Calu3 (cell line): ENCODE data around the gene EME2. TPM values are rescaled to one million over a fixed set of nuclear protein-coding genes. Genes with fewer than 3 reads are reported as not detected.

ENCODE experiments used
- BruUV-seq: library from RNA; stranded (reverse); fragments of 400-500 nt; replicated peaks from 2 replicates; lab custom pipeline; 2021; lab: Mats Ljungman, UMichigan
- CTCF ChIA-PET: fragments of 300-600 bp; sonication (Branson Sonifier 250); formaldehyde crosslinking; loops from one replicate; lab custom pipeline; 2022; ENCODE audit warnings: antibody characterized with exemption; lab: Charles Lee
- DNase-seq: peaks from one replicate; pipeline ENCODE4 v3.0.0; 2022
- H3K27ac Mint-ChIP-seq: one replicate; pipeline ENCODE4 v1.8.0; 2022; ENCODE audit warnings: mixed read lengths; ENCODE audit not compliant: unreplicated experiment
- H3K27me3 Mint-ChIP-seq: one replicate; pipeline ENCODE4 v1.8.0; 2022; ENCODE audit warnings: mixed read lengths; ENCODE audit not compliant: unreplicated experiment
- H3K36me3 Mint-ChIP-seq: one replicate; pipeline ENCODE4 v1.8.0; 2022; ENCODE audit warnings: mild to moderate bottlenecking, moderate library complexity, mixed read lengths; ENCODE audit not compliant: insufficient read depth, unreplicated experiment
- H3K4me1 Mint-ChIP-seq: one replicate; pipeline ENCODE4 v1.8.0; 2022; ENCODE audit warnings: mild to moderate bottlenecking, low read depth, mixed read lengths; ENCODE audit not compliant: unreplicated experiment
- H3K4me3 Mint-ChIP-seq: one replicate; pipeline ENCODE4 v1.8.0; 2022; ENCODE audit warnings: mild to moderate bottlenecking, low read depth, moderate library complexity, mixed read lengths; ENCODE audit not compliant: unreplicated experiment
- H3K9me3 Mint-ChIP-seq: one replicate; pipeline ENCODE4 v1.8.0; 2022; ENCODE audit warnings: low read depth, mixed read lengths; ENCODE audit not compliant: unreplicated experiment
- CTCF ChIP-seq: fragments of 200-600 bp; IDR thresholded peaks from one replicate; pipeline ENCODE4 v1.8.0; 2022; ENCODE audit warnings: antibody characterized with exemption; ENCODE audit not compliant: unreplicated experiment
- intact Hi-C: fragments of 100-400 bp; cut with micrococcal nuclease; formaldehyde crosslinking; loops from one replicate; pipeline ENCODE4 v1.10.0; 2022; ENCODE audit not compliant: unreplicated experiment
- total RNA-seq: library from RNA; stranded (reverse); gene quantifications from 2 replicates; pipeline ENCODE4 v1.2.3, GENCODE V29; 2022

Gene EME2
- total RNA-seq, 1 experiment from 2014 or later: 30.8 TPM

- DNase-seq: no peak
- CTCF ChIA-PET: interaction anchor here (0.7 kb wide), 1 partner anchor 79 kb away, joined by 3 read pairs; no protein-coding TSS in a partner anchor
- Mint-ChIP-seq H3K9me3 (no peaks in the 10 kb centered on the region), H3K36me3 (peaks cover 100% of the 10 kb centered on the region), H3K27me3 (no peaks in the 10 kb centered on the region), H3K4me1 (peaks cover 13% of the 10 kb centered on the region), H3K4me3 (no peak overlapping the region), H3K27ac (peak overlapping the region; percentile 61)
- no TSS peak for BruUV-seq
- intact Hi-C loops: no loop called here
- TF ChIP-seq CTCF: no peak
These were observed 4.4 kb downstream of the EME2 start for GRCh38 chr16:1776991-1777374.

GRCh38 chr16:1777375-1778199, 5.0 kb downstream of the EME2 start:
- Mint-ChIP-seq H3K9me3 (no peaks in the 10 kb centered on the region), H3K36me3 (peaks cover 100% of the 10 kb centered on the region), H3K27ac (no peak overlapping the region), H3K4me3 (no peak overlapping the region), H3K27me3 (no peaks in the 10 kb centered on the region), H3K4me1 (peaks cover 13% of the 10 kb centered on the region)
- TF ChIP-seq CTCF: no peak
- intact Hi-C loops: no loop called here
- CTCF ChIA-PET: interaction anchor here (0.5 kb wide), 1 partner anchor 109 kb away, joined by 4 read pairs; no protein-coding TSS in a partner anchor
- no TSS peak for BruUV-seq
- no peak for DNase-seq

GRCh38 chr16:1778200-1779179, 5.9 kb downstream of the EME2 start:
- CTCF ChIA-PET: interaction anchor here (0.5 kb wide), 1 partner anchor 108 kb away, joined by 4 read pairs; no protein-coding TSS in a partner anchor
- Mint-ChIP-seq H3K27me3 (no peaks in the 10 kb centered on the region), H3K36me3 (peaks cover 100% of the 10 kb centered on the region), H3K27ac (peak overlapping the region; percentile 71), H3K4me3 (peak overlapping the region; percentile 4), H3K4me1 (peaks cover 13% of the 10 kb centered on the region), H3K9me3 (no peaks in the 10 kb centered on the region)
- TF ChIP-seq CTCF: no peak
- no peak for DNase-seq
- intact Hi-C loops: no loop called here
- no TSS peak for BruUV-seq

GRCh38 chr16:1779234-1779701, 6.7 kb downstream of the EME2 start:
- DNase-seq: no peak
- Mint-ChIP-seq H3K4me3 (peak overlapping the region; percentile 4), H3K9me3 (no peaks in the 10 kb centered on the region), H3K4me1 (peaks cover 13% of the 10 kb centered on the region), H3K27ac (peak overlapping the region; percentile 71), H3K27me3 (no peaks in the 10 kb centered on the region), H3K36me3 (peaks cover 100% of the 10 kb centered on the region)
- TF ChIP-seq CTCF: no peak
- CTCF ChIA-PET: no interaction called here
- intact Hi-C loops: no loop called here
- BruUV-seq: no TSS peak
